LNCaP clone FGC (cell line): ENCODE data around the gene RAB20.
"Not testable (repeated sequence)": the region's sequence is repeated elsewhere in the genome, so short reads cannot be mapped to it uniquely, and the experiment has no call there.

Experiments
- DNase-seq: peaks from one replicate; pipeline ENCODE4 v3.0.0-alpha.2; 2011; ENCODE audit warnings: low read depth
- H3K4me3 ChIP-seq: 2 replicates; pipeline ENCODE4 v1.5.1; 2011; ENCODE audit warnings: mild to moderate bottlenecking, low read depth, low read length, control low read depth
- CTCF ChIP-seq: IDR thresholded peaks from 2 replicates; pipeline ENCODE4 v1.5.1; 2012; ENCODE audit warnings: mild to moderate bottlenecking; ENCODE audit not compliant: control insufficient read depth, insufficient read depth; ENCODE audit errors: extremely low read depth

The RAB20 gene

GRCh38 chr13:110561344-110562035, at the start of gene RAB20:
TSS of gene RAB20 (minus strand) at chr13:110561722. CDS start at chr13:110561519, 203 bp downstream.
- H3K4me3 ChIP-seq, result peak within 1 kb of the TSS; percentile 60
- no peak for TF ChIP-seq CTCF
- DNase-seq, result no peak

GRCh38 chr13:110610955-110611595, 49.6 kb upstream of the RAB20 start:
- no peak for DNase-seq
- no peak for TF ChIP-seq CTCF
- H3K4me3 ChIP-seq, result no peak overlapping the region

GRCh38 chr13:110607675-110608224, 46.2 kb upstream of the RAB20 start:
- no peak overlapping the region for H3K4me3 ChIP-seq
- no peak for TF ChIP-seq CTCF

GRCh38 chr13:110606281-110606680, 44.8 kb upstream of the RAB20 start:
- DNase-seq, H3K4me3 ChIP-seq: not testable (repeated sequence)

More at GRCh38 chr13:110607675-110608224, 46.2 kb upstream of the RAB20 start:
- no peak for DNase-seq

- no peak for DNase-seq
- TF ChIP-seq CTCF, result no peak
Observed at GRCh38 chr13:110605132-110605531, 43.6 kb upstream of the RAB20 start.

GRCh38 chr13:110600980-110601379, 39.5 kb upstream of the RAB20 start:
- TF ChIP-seq CTCF, result no peak
- DNase-seq, result no peak
- no peak overlapping the region for H3K4me3 ChIP-seq

More at GRCh38 chr13:110605132-110605531, 43.6 kb upstream of the RAB20 start:
- H3K4me3 ChIP-seq, result no peak overlapping the region

GRCh38 chr13:110600261-110600819, 38.8 kb upstream of the RAB20 start:
- no peak overlapping the region for H3K4me3 ChIP-seq
- no peak for DNase-seq
- TF ChIP-seq CTCF, result no peak
